ENCODE measurements around the gene PEX6. TPM values are rescaled to one million over a fixed set of nuclear protein-coding genes. Genes with fewer than 3 reads are reported as not detected.
A peak's percentile ranks its signal among the peaks of the same experiment; 100 is the strongest.

PEX6 gene
- total and polyA plus RNA-seq, 2 of the 13 experiments (the other 11 are each of a cell fraction or from before 2014, with no cell fraction given): 5.1 to 6.7 TPM

DNA sequence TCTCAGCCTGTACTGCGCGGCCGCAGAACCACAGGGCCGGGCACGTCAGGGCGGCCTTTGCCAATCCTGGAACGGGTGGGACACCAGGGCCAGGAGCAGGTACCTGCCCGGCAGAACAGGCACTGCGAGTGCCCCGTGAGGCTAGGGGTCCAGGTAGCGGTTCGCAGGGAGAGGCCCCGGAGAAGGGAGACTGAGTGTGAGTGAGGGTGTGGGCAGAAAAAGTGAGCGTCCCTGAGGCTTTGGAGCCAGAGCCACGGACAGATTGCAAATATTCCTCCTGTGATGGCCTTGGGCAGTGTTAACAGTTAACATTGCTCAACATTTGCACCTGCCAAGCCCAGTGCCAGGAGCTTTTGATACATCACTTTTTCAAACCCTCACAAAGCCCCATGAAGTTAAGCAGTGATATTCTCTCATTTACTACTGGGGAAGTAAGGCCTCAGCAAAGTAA, 17.9 kb downstream of the PEX6 start (continued):
- TF ChIP-seq GTF2F1 (IDR thresholded peaks at IDR 0.05; ENCODE audit: low read length): no peak
- 0 out of 2 replicates have a peak, but pooled peaks have one; percentile 78 for TF ChIP-seq ZNF724P (CRISPR knock-in tag; IDR thresholded peaks at IDR 0.05; ENCODE audit: borderline replicate concordance)
- TF ChIP-seq NFATC3 (CRISPR knock-in tag; IDR thresholded peaks at IDR 0.05): no peak
- no peak for TF ChIP-seq POLR2G (IDR thresholded peaks at IDR 0.05; ENCODE audit: low read depth, low read length)
- TF ChIP-seq ERF (CRISPR knock-in tag; IDR thresholded peaks at IDR 0.05): no peak
- TF ChIP-seq CBX2 (IDR thresholded peaks at IDR 0.05; ENCODE audit: low read depth, low read length): no peak
- TF ChIP-seq CBX2 (CRISPR knock-in tag; IDR thresholded peaks at IDR 0.05; ENCODE audit: low read depth): no peak
- TF ChIP-seq NFYC (CRISPR knock-in tag; IDR thresholded peaks at IDR 0.05): no peak
- TF ChIP-seq TCF7L2 (IDR thresholded peaks at IDR 0.05; ENCODE audit: low read depth, low read length): no peak
- TF ChIP-seq SMARCC2 (IDR thresholded peaks at IDR 0.05): no peak
- TF ChIP-seq XRCC5 (optimal IDR thresholded peaks at IDR 0.05; ENCODE audit: low read length): no peak
- TF ChIP-seq FOXM1 (CRISPR knock-in tag; IDR thresholded peaks at IDR 0.05): no peak
- TF ChIP-seq BCL6 (CRISPR knock-in tag; IDR thresholded peaks at IDR 0.05): no peak; the same call in 1 of the 2 replicates
- TF ChIP-seq HDAC6 (IDR thresholded peaks at IDR 0.05; ENCODE audit: low read depth, low read length): no peak
- no peak for TF ChIP-seq SOX5 (CRISPR knock-in tag; IDR thresholded peaks at IDR 0.05; ENCODE audit: borderline replicate concordance)
- TF ChIP-seq TBX2 (CRISPR knock-in tag; IDR thresholded peaks at IDR 0.05; ENCODE audit: borderline replicate concordance): no peak; the same call in 1 of the 2 replicates
- peak; percentile 33; the same call in 1 of the 2 replicates for TF ChIP-seq ZNF546 (CRISPR knock-in tag; conservative IDR thresholded peaks at IDR 0.05)
- no peak for TF ChIP-seq ZNF44 (CRISPR knock-in tag; IDR thresholded peaks at IDR 0.05)
- no peak for TF ChIP-seq ZNF34 (CRISPR knock-in tag; IDR thresholded peaks at IDR 0.05; ENCODE audit: borderline replicate concordance)
- TF ChIP-seq ZNF567 (CRISPR knock-in tag; IDR thresholded peaks at IDR 0.05; ENCODE audit: borderline replicate concordance): no peak
- no peak for TF ChIP-seq IKZF4 (CRISPR knock-in tag; IDR thresholded peaks at IDR 0.05; ENCODE audit: borderline replicate concordance, low read depth, not compliant biosample characterization)
- TF ChIP-seq, protein P1, sequence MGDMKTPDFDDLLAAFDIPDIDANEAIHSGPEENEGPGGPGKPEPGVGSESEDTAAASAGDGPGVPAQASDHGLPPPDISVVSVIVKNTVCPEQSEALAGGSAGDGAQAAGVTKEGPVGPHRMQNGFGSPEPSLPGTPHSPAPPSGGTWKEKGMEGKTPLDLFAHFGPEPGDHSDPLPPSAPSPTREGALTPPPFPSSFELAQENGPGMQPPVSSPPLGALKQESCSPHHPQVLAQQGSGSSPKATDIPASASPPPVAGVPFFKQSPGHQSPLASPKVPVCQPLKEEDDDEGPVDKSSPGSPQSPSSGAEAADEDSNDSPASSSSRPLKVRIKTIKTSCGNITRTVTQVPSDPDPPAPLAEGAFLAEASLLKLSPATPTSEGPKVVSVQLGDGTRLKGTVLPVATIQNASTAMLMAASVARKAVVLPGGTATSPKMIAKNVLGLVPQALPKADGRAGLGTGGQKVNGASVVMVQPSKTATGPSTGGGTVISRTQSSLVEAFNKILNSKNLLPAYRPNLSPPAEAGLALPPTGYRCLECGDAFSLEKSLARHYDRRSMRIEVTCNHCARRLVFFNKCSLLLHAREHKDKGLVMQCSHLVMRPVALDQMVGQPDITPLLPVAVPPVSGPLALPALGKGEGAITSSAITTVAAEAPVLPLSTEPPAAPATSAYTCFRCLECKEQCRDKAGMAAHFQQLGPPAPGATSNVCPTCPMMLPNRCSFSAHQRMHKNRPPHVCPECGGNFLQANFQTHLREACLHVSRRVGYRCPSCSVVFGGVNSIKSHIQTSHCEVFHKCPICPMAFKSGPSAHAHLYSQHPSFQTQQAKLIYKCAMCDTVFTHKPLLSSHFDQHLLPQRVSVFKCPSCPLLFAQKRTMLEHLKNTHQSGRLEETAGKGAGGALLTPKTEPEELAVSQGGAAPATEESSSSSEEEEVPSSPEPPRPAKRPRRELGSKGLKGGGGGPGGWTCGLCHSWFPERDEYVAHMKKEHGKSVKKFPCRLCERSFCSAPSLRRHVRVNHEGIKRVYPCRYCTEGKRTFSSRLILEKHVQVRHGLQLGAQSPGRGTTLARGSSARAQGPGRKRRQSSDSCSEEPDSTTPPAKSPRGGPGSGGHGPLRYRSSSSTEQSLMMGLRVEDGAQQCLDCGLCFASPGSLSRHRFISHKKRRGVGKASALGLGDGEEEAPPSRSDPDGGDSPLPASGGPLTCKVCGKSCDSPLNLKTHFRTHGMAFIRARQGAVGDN (CRISPR knock-in tag; IDR thresholded peaks at IDR 0.05): peak; percentile 55; the same call in 1 of the 2 replicates
- TF ChIP-seq, protein P2, sequence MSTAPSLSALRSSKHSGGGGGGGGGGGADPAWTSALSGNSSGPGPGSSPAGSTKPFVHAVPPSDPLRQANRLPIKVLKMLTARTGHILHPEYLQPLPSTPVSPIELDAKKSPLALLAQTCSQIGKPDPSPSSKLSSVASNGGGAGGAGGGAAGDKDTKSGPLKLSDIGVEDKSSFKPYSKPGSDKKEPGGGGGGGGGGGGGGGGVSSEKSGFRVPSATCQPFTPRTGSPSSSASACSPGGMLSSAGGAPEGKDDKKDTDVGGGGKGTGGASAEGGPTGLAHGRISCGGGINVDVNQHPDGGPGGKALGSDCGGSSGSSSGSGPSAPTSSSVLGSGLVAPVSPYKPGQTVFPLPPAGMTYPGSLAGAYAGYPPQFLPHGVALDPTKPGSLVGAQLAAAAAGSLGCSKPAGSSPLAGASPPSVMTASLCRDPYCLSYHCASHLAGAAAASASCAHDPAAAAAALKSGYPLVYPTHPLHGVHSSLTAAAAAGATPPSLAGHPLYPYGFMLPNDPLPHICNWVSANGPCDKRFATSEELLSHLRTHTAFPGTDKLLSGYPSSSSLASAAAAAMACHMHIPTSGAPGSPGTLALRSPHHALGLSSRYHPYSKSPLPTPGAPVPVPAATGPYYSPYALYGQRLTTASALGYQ (CRISPR knock-in tag; IDR thresholded peaks at IDR 0.05): no peak
- TF ChIP-seq MTF1 (CRISPR knock-in tag; IDR thresholded peaks at IDR 0.05): no peak

Data from HepG2 (cell line).